Mesendoderm (in vitro differentiated cells): ENCODE data around the gene SUSD3.

Source experiments
- DNase-seq: peaks from one replicate; pipeline ENCODE4 v3.0.0; 2013
- H2AK5ac ChIP-seq: 2 replicates; pipeline ENCODE4 v1.6.1; 2013; ENCODE audit warnings: low read length, inconsistent platforms
- H2BK120ac ChIP-seq: 2 replicates; pipeline ENCODE4 v1.6.1; 2013; ENCODE audit warnings: low read depth, mild to moderate bottlenecking, low read length, moderate library complexity, mixed read lengths
- H2BK15ac ChIP-seq: replicated peaks from 2 replicates; pipeline ENCODE4 v1.6.1; 2013; ENCODE audit warnings: low read depth, mild to moderate bottlenecking, moderate library complexity
- H2BK5ac ChIP-seq: 2 replicates; pipeline ENCODE4 v1.6.1; 2013; ENCODE audit warnings: low read length, inconsistent platforms
- H3K18ac ChIP-seq: 2 replicates; pipeline ENCODE4 v1.6.1; 2013; ENCODE audit warnings: mild to moderate bottlenecking, low read length, mixed read lengths
- H3K23ac ChIP-seq: one replicate; pipeline ENCODE4 v1.6.1; 2013; ENCODE audit warnings: low read length
- H3K27ac ChIP-seq: 2 replicates; pipeline ENCODE4 v1.5.1; 2013; ENCODE audit warnings: low read depth, mild to moderate bottlenecking, inconsistent platforms, low read length, moderate library complexity
- H3K27me3 ChIP-seq: 2 replicates; pipeline ENCODE4 v1.6.1; 2013; ENCODE audit warnings: low read length, control low read depth, mild to moderate bottlenecking, inconsistent platforms; ENCODE audit not compliant: insufficient read depth, poor library complexity
- H3K36me3 ChIP-seq: 2 replicates; pipeline ENCODE4 v1.6.1; 2013; ENCODE audit warnings: low read length, inconsistent platforms; ENCODE audit not compliant: control insufficient read depth, insufficient read depth
- H3K4ac ChIP-seq: one replicate; pipeline ENCODE4 v1.6.1; 2013; ENCODE audit warnings: low read depth, mild to moderate bottlenecking, low read length, moderate library complexity
- H3K4me1 ChIP-seq: 2 replicates; pipeline ENCODE4 v1.6.1; 2013; ENCODE audit warnings: low read depth, low read length, inconsistent platforms; ENCODE audit not compliant: control insufficient read depth
- H3K4me2 ChIP-seq: 2 replicates; pipeline ENCODE4 v1.6.1; 2013; ENCODE audit warnings: low read length
- H3K4me3 ChIP-seq: 2 replicates; pipeline ENCODE4 v1.5.1; 2013; ENCODE audit warnings: mild to moderate bottlenecking, low read length
- H3K56ac ChIP-seq: one replicate; pipeline ENCODE4 v1.6.1; 2013; ENCODE audit warnings: low read length
- H3K79me1 ChIP-seq: 2 replicates; pipeline ENCODE4 v1.6.1; 2013; ENCODE audit warnings: low read length, inconsistent platforms
- H3K79me2 ChIP-seq: 2 replicates; pipeline ENCODE4 v1.6.1; 2013; ENCODE audit warnings: mild to moderate bottlenecking, low read length; ENCODE audit not compliant: control insufficient read depth, insufficient read depth
- H3K9ac ChIP-seq: 2 replicates; pipeline ENCODE4 v1.6.1; 2013; ENCODE audit warnings: low read length, inconsistent platforms
- H4K5ac ChIP-seq: one replicate; pipeline ENCODE4 v1.6.1; 2013; ENCODE audit warnings: low read length
- H4K8ac ChIP-seq: one replicate; pipeline ENCODE4 v1.6.1; 2013; ENCODE audit warnings: low read depth, mild to moderate bottlenecking, control low read depth, low read length, moderate library complexity
- WGBS: extraction: QIAGEN DNeasy Blood & Tissue Kit; methylation state at CpG from one replicate; pipeline ENCODE4 v1.1.7; 2013; ENCODE audit warnings: low lambda C conversion rate, missing lambda C conversion rate; ENCODE audit not compliant: insufficient coverage; ENCODE audit errors: extremely low coverage; 5-methylcytosine and 5-hydroxymethylcytosine counted together

Gene SUSD3

GRCh38 chr9:93095205-93096130 lies 37.0 kb downstream of the SUSD3 start:
- Histone ChIP-seq H3K4ac (peak overlapping the region; percentile 44), H2BK120ac (no peak overlapping the region), H3K4me2 (peak overlapping the region; percentile 11), H4K8ac (no peak overlapping the region), H2BK15ac (no peak overlapping the region), H3K79me1 (peaks cover 5% of the 10 kb centered on the region), H3K18ac (peak overlapping the region; percentile 42), H3K27me3 (no peaks in the 10 kb centered on the region), H4K5ac (no peak overlapping the region), H3K79me2 (peaks cover 2% of the 10 kb centered on the region), H3K4me1 (peaks cover 5% of the 10 kb centered on the region), H3K56ac (peak overlapping the region; percentile 69), H3K23ac (no peak overlapping the region), H2BK5ac (no peak overlapping the region), H3K27ac (peak overlapping the region; percentile 19), H2AK5ac (no peak overlapping the region), H3K36me3 (no peaks in the 10 kb centered on the region), H3K4me3 (peak overlapping the region; percentile 6), H3K9ac (peak overlapping the region; percentile 55)
- no CpG with 5 or more reads among the region's 95 CpGs for WGBS
- peak; percentile 99 for DNase-seq

GRCh38 chr9:93096131-93096802 lies 37.8 kb downstream of the SUSD3 start, which contains the start of gene CARD19:
TSS of gene CARD19 (plus strand) at chr9:93096217. CDS start at chr9:93096346, 129 bp downstream.
- Histone ChIP-seq H2AK5ac (no peak within 1 kb of the TSS), H4K5ac (no peak within 1 kb of the TSS), H3K4me2 (peak within 1 kb of the TSS; percentile 70), H3K18ac (peak within 1 kb of the TSS; percentile 42), H3K4me3 (peak within 1 kb of the TSS; percentile 60), H2BK5ac (no peak within 1 kb of the TSS), H3K4me1 (peaks cover 5% of the 10 kb centered on the region), H3K27ac (peak within 1 kb of the TSS; percentile 19), H3K27me3 (no peaks in the 10 kb centered on the region), H2BK120ac (no peak within 1 kb of the TSS), H3K79me1 (peaks cover 5% of the 10 kb centered on the region), H3K56ac (peak within 1 kb of the TSS; percentile 82), H3K36me3 (no peaks in the 10 kb centered on the region), H3K9ac (peak within 1 kb of the TSS; percentile 73), H3K4ac (peak within 1 kb of the TSS; percentile 44), H4K8ac (no peak within 1 kb of the TSS), H3K79me2 (peaks cover 2% of the 10 kb centered on the region), H2BK15ac (no peak within 1 kb of the TSS), H3K23ac (peak within 1 kb of the TSS; percentile 80)
- no CpG with 5 or more reads among the region's 65 CpGs for WGBS
- peak; percentile 26 for DNase-seq

- no peak overlapping the region for H4K5ac ChIP-seq
- H2BK120ac ChIP-seq: no peak overlapping the region
- peaks cover 5% of the 10 kb centered on the region for H3K79me1 ChIP-seq
- H3K4me1 ChIP-seq: peaks cover 5% of the 10 kb centered on the region
- DNase-seq: no peak
- H3K4ac ChIP-seq: no peak overlapping the region
- peak overlapping the region; percentile 80 for H3K23ac ChIP-seq
- peak overlapping the region; percentile 60 for H3K4me3 ChIP-seq
- peak overlapping the region; percentile 82 for H3K56ac ChIP-seq
- no peaks in the 10 kb centered on the region for H3K27me3 ChIP-seq
- H2BK5ac ChIP-seq: no peak overlapping the region
- no peak overlapping the region for H4K8ac ChIP-seq
- H3K36me3 ChIP-seq: no peaks in the 10 kb centered on the region
- H3K18ac ChIP-seq: no peak overlapping the region
- no CpG with 5 or more reads among the region's 16 CpGs for WGBS
- no peak overlapping the region for H2BK15ac ChIP-seq
- H2AK5ac ChIP-seq: no peak overlapping the region
- peak overlapping the region; percentile 70 for H3K4me2 ChIP-seq
- peaks cover 2% of the 10 kb centered on the region for H3K79me2 ChIP-seq
- H3K27ac ChIP-seq: no peak overlapping the region
- peak overlapping the region; percentile 73 for H3K9ac ChIP-seq
Observed at GRCh38 chr9:93096811-93097382, 38.4 kb downstream of the SUSD3 start.

GRCh38 chr9:93097511-93098201 lies 39.2 kb downstream of the SUSD3 start:
- Histone ChIP-seq H2BK120ac (no peak overlapping the region), H3K4ac (no peak overlapping the region), H3K4me2 (no peak overlapping the region), H4K8ac (no peak overlapping the region), H3K36me3 (no peaks in the 10 kb centered on the region), H3K56ac (peak overlapping the region; percentile 82), H3K79me1 (peaks cover 5% of the 10 kb centered on the region), H3K9ac (no peak overlapping the region), H2AK5ac (no peak overlapping the region), H3K4me3 (no peak overlapping the region), H3K79me2 (peaks cover 2% of the 10 kb centered on the region), H4K5ac (no peak overlapping the region), H3K4me1 (peaks cover 5% of the 10 kb centered on the region), H3K27ac (no peak overlapping the region), H2BK5ac (no peak overlapping the region), H3K18ac (no peak overlapping the region), H3K23ac (peak overlapping the region; percentile 17), H3K27me3 (no peaks in the 10 kb centered on the region), H2BK15ac (no peak overlapping the region)
- WGBS: no CpG with 5 or more reads among the region's 11 CpGs
- DNase-seq: no peak

- Histone ChIP-seq H3K4me1 (peaks cover 5% of the 10 kb centered on the region), H3K27me3 (no peaks in the 10 kb centered on the region), H3K4me2 (no peak overlapping the region), H3K4ac (no peak overlapping the region), H3K56ac (no peak overlapping the region), H3K4me3 (no peak overlapping the region), H3K36me3 (no peaks in the 10 kb centered on the region), H3K79me2 (peaks cover 2% of the 10 kb centered on the region), H3K79me1 (peaks cover 5% of the 10 kb centered on the region), H2AK5ac (no peak overlapping the region), H3K23ac (no peak overlapping the region), H4K5ac (no peak overlapping the region), H2BK15ac (no peak overlapping the region), H4K8ac (no peak overlapping the region), H2BK5ac (no peak overlapping the region), H2BK120ac (no peak overlapping the region), H3K9ac (no peak overlapping the region), H3K18ac (no peak overlapping the region), H3K27ac (no peak overlapping the region)
- WGBS: no CpG with 5 or more reads among the region's 15 CpGs
- no peak for DNase-seq
Observed at GRCh38 chr9:93098236-93098946, 39.9 kb downstream of the SUSD3 start.
